ENCODE measurements around the gene GTF2A1. TPM values are rescaled to one million over a fixed set of nuclear protein-coding genes. Genes with fewer than 3 reads are reported as not detected.

Gene GTF2A1
- total RNA-seq, 4 donors from 2014 or later: 18.7 to 25.7 (median 22.9) TPM

DNA sequence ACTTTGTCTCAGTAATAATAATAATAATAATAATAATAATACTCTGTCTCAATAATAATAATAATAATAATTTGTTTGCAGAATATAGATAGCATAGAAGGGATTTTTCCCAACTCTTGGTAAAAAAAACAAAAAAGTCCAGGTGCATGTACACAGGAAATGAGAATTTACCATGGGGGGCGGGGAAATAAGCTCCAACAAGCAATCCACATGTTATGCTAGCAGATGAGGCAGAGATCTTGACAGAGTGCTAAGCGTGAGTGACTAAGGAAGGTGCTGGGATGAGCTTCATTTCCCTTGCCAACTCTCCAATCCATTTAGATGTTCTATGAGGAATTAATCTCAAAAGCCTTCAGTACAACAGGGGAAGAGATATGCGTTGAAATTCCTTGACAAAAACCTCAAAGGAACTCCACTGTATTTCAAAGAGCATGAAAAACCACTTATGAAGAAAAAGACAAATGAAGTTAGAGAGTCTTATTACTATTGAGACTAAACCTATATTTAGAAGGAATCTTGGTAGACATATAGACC, 44.9 kb upstream of the GTF2A1 start:
- H3K4me3 ChIP-seq: no peak overlapping the region
- no peaks in the 10 kb centered on the region for H3K27me3 ChIP-seq
- no peak for DNase-seq
- H3K9me3 ChIP-seq: no peaks in the 10 kb centered on the region
- peaks cover 0 to 10% (median 0%) of the 10 kb centered on the region in 3 donors for H3K4me1 ChIP-seq
- peaks cover 0 to 72% (median 0%) of the 10 kb centered on the region in 3 donors for H3K36me3 ChIP-seq
- 78 to 87% methylated on average over 3 of the region's 3 CpGs for WGBS, 2 donors
- TF ChIP-seq POLR2A (IDR thresholded peaks at IDR 0.05): no peak
- TF ChIP-seq, protein P1, sequence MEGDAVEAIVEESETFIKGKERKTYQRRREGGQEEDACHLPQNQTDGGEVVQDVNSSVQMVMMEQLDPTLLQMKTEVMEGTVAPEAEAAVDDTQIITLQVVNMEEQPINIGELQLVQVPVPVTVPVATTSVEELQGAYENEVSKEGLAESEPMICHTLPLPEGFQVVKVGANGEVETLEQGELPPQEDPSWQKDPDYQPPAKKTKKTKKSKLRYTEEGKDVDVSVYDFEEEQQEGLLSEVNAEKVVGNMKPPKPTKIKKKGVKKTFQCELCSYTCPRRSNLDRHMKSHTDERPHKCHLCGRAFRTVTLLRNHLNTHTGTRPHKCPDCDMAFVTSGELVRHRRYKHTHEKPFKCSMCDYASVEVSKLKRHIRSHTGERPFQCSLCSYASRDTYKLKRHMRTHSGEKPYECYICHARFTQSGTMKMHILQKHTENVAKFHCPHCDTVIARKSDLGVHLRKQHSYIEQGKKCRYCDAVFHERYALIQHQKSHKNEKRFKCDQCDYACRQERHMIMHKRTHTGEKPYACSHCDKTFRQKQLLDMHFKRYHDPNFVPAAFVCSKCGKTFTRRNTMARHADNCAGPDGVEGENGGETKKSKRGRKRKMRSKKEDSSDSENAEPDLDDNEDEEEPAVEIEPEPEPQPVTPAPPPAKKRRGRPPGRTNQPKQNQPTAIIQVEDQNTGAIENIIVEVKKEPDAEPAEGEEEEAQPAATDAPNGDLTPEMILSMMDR (IDR thresholded peaks at IDR 0.05): no peak
- H3K27ac ChIP-seq: no peak overlapping the region
- intact Hi-C loops (cut with DNase I): loop anchor here (2.0 to 5.0 kb wide), 2 partner anchors 187 to 202 kb away; no protein-coding TSS in a partner anchor

DNA sequence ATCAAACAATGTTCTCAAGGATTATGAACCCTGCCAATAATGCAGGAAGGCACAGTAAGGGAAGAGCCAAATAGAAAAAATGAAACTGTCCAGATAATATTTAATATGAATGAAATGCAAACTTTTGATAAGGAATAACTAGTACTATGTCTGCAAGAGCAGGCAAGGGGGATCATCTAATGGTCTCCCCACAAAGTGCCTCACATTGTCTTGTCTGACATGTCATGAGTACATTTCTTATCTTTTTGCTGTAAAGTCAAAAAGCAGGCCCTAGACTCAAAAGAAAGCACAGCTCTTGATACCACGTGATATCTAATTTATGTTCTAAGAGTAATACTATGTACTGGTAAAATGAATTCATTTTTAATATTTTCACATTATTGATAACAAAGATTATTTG, 43.9 kb upstream of the GTF2A1 start:
- peaks cover 0 to 69% (median 0%) of the 10 kb centered on the region in 3 donors for H3K36me3 ChIP-seq
- no peaks in the 10 kb centered on the region for H3K27me3 ChIP-seq
- intact Hi-C loops (cut with DNase I): loop anchor here (2.0 to 5.0 kb wide), 2 partner anchors 188 to 203 kb away; no protein-coding TSS in a partner anchor
- WGBS, 2 donors: 81 to 100% methylated on average over 1 of the region's 1 CpG
- no peak for DNase-seq
- H3K4me3 ChIP-seq: no peak overlapping the region
- peaks cover 0 to 8% (median 0%) of the 10 kb centered on the region in 3 donors for H3K4me1 ChIP-seq
- TF ChIP-seq POLR2A (IDR thresholded peaks at IDR 0.05): no peak
- TF ChIP-seq, protein P1 (IDR thresholded peaks at IDR 0.05): no peak
- H3K9me3 ChIP-seq: no peaks in the 10 kb centered on the region
- H3K27ac ChIP-seq: no peak overlapping the region

DNA sequence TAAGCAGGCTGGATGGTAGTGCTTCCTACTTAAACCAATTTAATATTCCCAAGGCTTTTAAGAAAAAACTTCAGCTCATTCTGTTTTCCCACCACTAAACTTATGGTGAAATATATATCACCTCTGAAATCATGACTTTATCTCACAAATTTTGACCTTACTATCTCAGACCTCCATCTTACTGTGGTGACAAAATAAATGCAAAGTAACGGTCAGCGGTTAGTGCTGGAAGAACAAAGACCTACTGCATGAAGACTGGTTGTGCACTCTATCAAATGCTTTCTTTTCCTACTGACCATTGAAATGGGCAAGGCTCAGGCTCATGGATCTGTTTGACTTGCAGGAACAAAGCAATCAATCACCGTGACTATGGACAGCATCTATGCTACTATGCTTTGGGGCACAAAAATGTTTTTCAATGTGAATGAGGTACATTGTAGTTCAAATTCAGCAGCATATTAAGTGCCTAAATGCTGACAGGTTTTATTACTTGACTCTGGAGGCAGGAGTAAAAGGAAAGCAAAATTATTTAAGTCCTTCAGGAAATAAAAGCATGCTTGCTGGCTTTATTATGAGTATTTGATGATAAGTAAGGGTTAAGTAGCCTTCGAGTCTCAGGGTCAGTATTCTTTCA, 43.1 kb upstream of the GTF2A1 start:
- TF ChIP-seq, protein P1 (IDR thresholded peaks at IDR 0.05): no peak
- TF ChIP-seq POLR2A (IDR thresholded peaks at IDR 0.05): no peak
- Histone ChIP-seq H3K4me1 (peaks cover 0 to under 1% (median 0%) of the 10 kb centered on the region in 3 donors), H3K27me3 (no peaks in the 10 kb centered on the region), H3K27ac (no peak overlapping the region), H3K9me3 (no peaks in the 10 kb centered on the region), H3K4me3 (no peak overlapping the region), H3K36me3 (peaks cover 0 to 75% (median 0%) of the 10 kb centered on the region in 3 donors)
- 75 to 95% methylated on average over 4 of the region's 4 CpGs for WGBS, 2 donors
- DNase-seq: no peak
- intact Hi-C loops (cut with DNase I): loop anchor here (2.0 kb wide), 1 partner anchor 189 kb away; no protein-coding TSS in a partner anchor

DNA sequence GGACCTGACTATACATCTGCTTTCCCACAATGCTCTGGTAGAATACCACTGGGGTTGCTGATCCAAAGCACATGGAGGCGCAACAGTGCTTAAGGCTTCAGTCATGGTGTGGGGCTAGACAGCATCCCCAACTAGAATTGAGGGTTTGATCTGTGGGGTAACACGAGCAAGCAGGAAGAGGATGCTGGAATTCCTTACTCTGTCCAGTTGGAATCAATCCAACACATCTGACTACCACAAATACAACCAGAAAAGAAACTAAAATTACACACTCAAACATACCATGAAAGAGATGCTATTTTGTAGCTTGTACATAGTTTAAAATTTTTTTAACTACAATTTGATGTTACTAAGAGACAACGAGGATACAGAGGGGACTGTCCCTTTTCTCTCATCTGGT, 40.4 kb upstream of the GTF2A1 start:
- no peaks in the 10 kb centered on the region for H3K4me1 ChIP-seq
- H3K36me3 ChIP-seq: peaks cover 0 to 47% (median 0%) of the 10 kb centered on the region in 3 donors
- no peaks in the 10 kb centered on the region for H3K9me3 ChIP-seq
- 55 to 60% methylated on average over 3 of the region's 3 CpGs for WGBS, 2 donors
- no peak for DNase-seq
- H3K27ac ChIP-seq: no peak overlapping the region
- TF ChIP-seq, protein P1 (IDR thresholded peaks at IDR 0.05): no peak
- TF ChIP-seq POLR2A (IDR thresholded peaks at IDR 0.05): no peak
- no peak overlapping the region for H3K4me3 ChIP-seq
- intact Hi-C loops (cut with DNase I): no loop called here
- H3K27me3 ChIP-seq: no peaks in the 10 kb centered on the region

DNA sequence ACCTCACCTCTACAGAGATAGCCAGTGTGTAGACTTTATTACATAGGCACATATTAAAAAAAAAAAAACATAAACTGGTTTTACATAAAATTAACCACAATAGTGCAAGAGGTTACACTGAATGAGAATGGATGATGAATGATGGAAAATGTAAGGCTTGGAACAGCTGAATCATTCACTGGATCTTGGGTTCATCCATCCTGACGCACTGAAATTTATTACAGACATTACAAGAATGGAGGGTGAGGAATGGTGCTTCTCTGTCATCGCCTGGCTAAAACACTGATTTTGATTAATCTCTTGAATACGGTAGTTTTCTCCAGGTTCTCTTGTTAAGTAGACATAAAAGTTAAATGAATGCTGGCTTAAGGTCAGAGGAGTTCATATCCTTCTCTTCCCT, 40.0 kb upstream of the GTF2A1 start:
- Histone ChIP-seq H3K9me3 (no peaks in the 10 kb centered on the region), H3K36me3 (peaks cover 0 to 43% (median 0%) of the 10 kb centered on the region in 3 donors), H3K4me3 (no peak overlapping the region), H3K27me3 (no peaks in the 10 kb centered on the region), H3K4me1 (no peaks in the 10 kb centered on the region), H3K27ac (no peak overlapping the region)
- TF ChIP-seq, protein P1 (IDR thresholded peaks at IDR 0.05): no peak
- TF ChIP-seq POLR2A (IDR thresholded peaks at IDR 0.05): no peak
- intact Hi-C loops (cut with DNase I): no loop called here
- 90% methylated on average over 3 of the region's 3 CpGs for WGBS, 2 donors
- no peak for DNase-seq
